H1 (cell line): ENCODE results near the gene DMBT1. TPM values are rescaled to one million over a fixed set of nuclear protein-coding genes. Genes with fewer than 3 reads are reported as not detected.
A peak's percentile ranks its signal among the peaks of the same experiment; 100 is the strongest.

Experiments used
- CTCF ChIA-PET: fragments of 300-600 bp; sonication (Branson Sonifier 250); formaldehyde crosslinking; loops from one replicate; lab custom pipeline; 2021; ENCODE audit not compliant: partially characterized antibody; lab: Charles Lee
- POLR2A ChIA-PET: fragments of 300-600 bp; sonication (Branson Sonifier 250); formaldehyde crosslinking; loops from one replicate; lab custom pipeline; 2021; ENCODE audit warnings: inconsistent platforms; ENCODE audit not compliant: partially characterized antibody; lab: Charles Lee
- DNase-seq, 2 experiments: peaks; one replicate each; pipeline versions ENCODE4 v3.0.0 to v3.0.0-alpha.2; 2010 to 2022; ENCODE audit warnings: low spot score in 2 of 2, low read depth in 1 of 2, mixed read lengths in 1 of 2
- FAIRE-seq: peaks from 2 replicates; lab custom pipeline; 2011; peaks lifted over from hg19 to GRCh38; lab: Jason Lieb, UNC
- H2AFZ ChIP-seq: 2 replicates; pipeline ENCODE4 v1.8.1; 2012; ENCODE audit warnings: low read length, inconsistent platforms
- H2AK5ac ChIP-seq: 2 replicates; pipeline ENCODE4 v1.6.1; 2013; ENCODE audit warnings: low read depth, low read length
- H2BK120ac ChIP-seq: replicated peaks from 2 replicates; pipeline ENCODE3; 2013; ENCODE audit warnings: low read depth, low read length, inconsistent platforms
- H2BK12ac ChIP-seq: 2 replicates; pipeline ENCODE4 v1.6.1; 2013; ENCODE audit warnings: low read depth, low read length
- H2BK15ac ChIP-seq: 2 replicates; pipeline ENCODE4 v1.6.1; 2013; ENCODE audit warnings: low read length
- H2BK20ac ChIP-seq: 2 replicates; pipeline ENCODE4 v1.6.1; 2013; ENCODE audit warnings: low read length
- H2BK5ac ChIP-seq: 2 replicates; pipeline ENCODE4 v1.6.1; 2013; ENCODE audit warnings: low read depth, low read length
- H3K14ac ChIP-seq: 2 replicates; pipeline ENCODE4 v1.6.1; 2013; ENCODE audit warnings: inconsistent platforms; ENCODE audit not compliant: insufficient read length
- H3K18ac ChIP-seq: 2 replicates; pipeline ENCODE4 v1.6.1; 2013; ENCODE audit warnings: low read length; ENCODE audit errors: extremely low read depth
- H3K23ac ChIP-seq: 2 replicates; pipeline ENCODE4 v1.6.1; 2013; ENCODE audit warnings: inconsistent platforms; ENCODE audit not compliant: insufficient read length
- H3K23me2 ChIP-seq: 2 replicates; pipeline ENCODE4 v1.6.1; 2013; ENCODE audit warnings: low read depth, low read length
- H3K27ac ChIP-seq: 2 replicates; pipeline ENCODE4 v1.6.1; 2011; ENCODE audit warnings: low read depth, low read length, inconsistent platforms
- H3K27me3 ChIP-seq, 4 experiments: replicated peaks in 1 of 4; 1 replicate in 1 of 4; 2 replicates in 3 of 4; pipeline versions ENCODE4 v1.6.1 to v1.8.1; 2011 to 2013; ENCODE audit warnings: low read length in 3 of 4, mild to moderate bottlenecking in 3 of 4, inconsistent platforms in 2 of 4, mixed read lengths in 2 of 4, moderate library complexity in 1 of 4; ENCODE audit not compliant: control insufficient read depth in 3 of 4, insufficient read depth in 3 of 4; ENCODE audit errors: extremely low read depth in 1 of 4
- H3K36me3 ChIP-seq, 4 experiments: 2 replicates each; pipeline versions ENCODE4 v1.6.1 to v1.8.1; 2011 to 2013; ENCODE audit warnings: mild to moderate bottlenecking in 4 of 4, low read length in 3 of 4, moderate library complexity in 2 of 4, control low read depth in 1 of 4, inconsistent platforms in 1 of 4; ENCODE audit not compliant: insufficient read depth in 4 of 4, control insufficient read depth in 2 of 4
- H3K4ac ChIP-seq: replicated peaks from 2 replicates; pipeline ENCODE3; 2013; ENCODE audit warnings: low read length, low read depth, mixed read lengths, inconsistent platforms; ENCODE audit not compliant: insufficient read length
- H3K4me1 ChIP-seq, 4 experiments: replicated peaks in 1 of 4; 1 replicate in 1 of 4; 2 replicates in 3 of 4; pipeline versions ENCODE4 v1.6.1 to v1.8.1; 2011 to 2013; ENCODE audit warnings: low read length in 3 of 4, inconsistent platforms in 2 of 4, mixed read lengths in 1 of 4; ENCODE audit not compliant: insufficient read depth in 4 of 4, control insufficient read depth in 3 of 4
- H3K4me2 ChIP-seq, 2 experiments: 2 replicates each; pipeline versions ENCODE4 v1.6.1 to v1.8.1; 2011 to 2013; ENCODE audit warnings: low read depth in 2 of 2, low read length in 2 of 2, control low read depth in 1 of 2, inconsistent platforms in 1 of 2, mild to moderate bottlenecking in 1 of 2; ENCODE audit not compliant: insufficient read depth in 1 of 2
- H3K4me3 ChIP-seq, 4 experiments: fragments of 200-600, 300-600 bp in 1 of 4; sonication (generic), shearing (Covaris generic), sonication (Bioruptor Twin) in 1 of 4; 2 replicates each; pipeline versions ENCODE4 v1.5.1 to v1.8.1; 2011 to 2016; ENCODE audit warnings: low read length in 4 of 4, low read depth in 3 of 4, control low read depth in 2 of 4, inconsistent platforms in 2 of 4, mild to moderate bottlenecking in 2 of 4, mixed read lengths in 1 of 4, moderate library complexity in 1 of 4; ENCODE audit not compliant: insufficient read depth in 2 of 4; ENCODE audit errors: extremely low read depth in 1 of 4
- H3K56ac ChIP-seq: replicated peaks from 2 replicates; pipeline ENCODE3; 2013; ENCODE audit warnings: low read depth, mild to moderate bottlenecking, mixed read lengths, low read length, inconsistent platforms; ENCODE audit not compliant: insufficient read length
- H3K79me1 ChIP-seq: 2 replicates; pipeline ENCODE4 v1.6.1; 2013; ENCODE audit warnings: low read depth, low read length, control low read depth
- H3K79me2 ChIP-seq, 2 experiments: 2 replicates each; pipeline versions ENCODE4 v1.6.1 to v1.8.1; 2012 to 2013; ENCODE audit warnings: low read length in 2 of 2, mild to moderate bottlenecking in 2 of 2, inconsistent platforms in 1 of 2; ENCODE audit not compliant: insufficient read depth in 2 of 2, control insufficient read depth in 1 of 2
- H3K9ac ChIP-seq, 4 experiments: replicated peaks in 1 of 4; 1 replicate in 1 of 4; 2 replicates in 3 of 4; pipeline versions ENCODE4 v1.6.1 to v1.8.1; 2011 to 2013; ENCODE audit warnings: low read depth in 3 of 4, low read length in 3 of 4, control low read depth in 2 of 4, mild to moderate bottlenecking in 2 of 4, moderate library complexity in 2 of 4, inconsistent platforms in 1 of 4; ENCODE audit errors: extremely low read depth in 1 of 4
- H3K9me3 ChIP-seq, 2 experiments: 2 replicates each; pipeline versions ENCODE4 v1.6.1 to v1.8.1; 2012 to 2013; ENCODE audit warnings: mild to moderate bottlenecking in 2 of 2, moderate library complexity in 2 of 2, control low read depth in 1 of 2, inconsistent platforms in 1 of 2, low read depth in 1 of 2, low read length in 1 of 2, mixed read lengths in 1 of 2; ENCODE audit not compliant: insufficient read depth in 2 of 2
- H4K20me1 ChIP-seq, 2 experiments: replicated peaks in 1 of 2; 2 replicates each; pipeline versions ENCODE3 to v1.8.1; 2011 to 2013; ENCODE audit warnings: inconsistent platforms in 2 of 2, low read length in 2 of 2, mild to moderate bottlenecking in 1 of 2; ENCODE audit not compliant: insufficient read depth in 2 of 2, control insufficient read depth in 1 of 2
- H4K5ac ChIP-seq: 2 replicates; pipeline ENCODE4 v1.6.1; 2013; ENCODE audit warnings: low read length, low read depth, mixed read lengths, inconsistent platforms; ENCODE audit not compliant: insufficient read length
- H4K8ac ChIP-seq: 2 replicates; pipeline ENCODE4 v1.8.0; 2013; ENCODE audit warnings: mild to moderate bottlenecking, moderate library complexity, low read length, inconsistent platforms; ENCODE audit not compliant: insufficient read depth; ENCODE audit errors: extremely low read depth
- H4K91ac ChIP-seq: replicated peaks from 2 replicates; pipeline ENCODE3; 2013; ENCODE audit warnings: low read length, mixed read lengths, inconsistent platforms; ENCODE audit not compliant: insufficient read length
- SAP30 ChIP-seq: fragments of 300-600 bp; sonication (generic); IDR thresholded peaks from 2 replicates; pipeline ENCODE4 v1.7.1; 2012; ENCODE audit warnings: low read length, moderate library complexity, mild to moderate bottlenecking, inconsistent platforms; ENCODE audit not compliant: insufficient read depth, insufficient replicate concordance
- WGBS, 2 experiments: shearing (Covaris generic) in 1 of 2; methylation state at CpG; one replicate each; pipeline versions ENCODE4 v1.1.6 to v1.1.7; 2013 to 2015; ENCODE audit warnings: low lambda C conversion rate in 2 of 2, mixed read lengths in 2 of 2, inconsistent platforms in 1 of 2, low coverage in 1 of 2, missing lambda C conversion rate in 1 of 2; ENCODE audit not compliant: insufficient replicate concordance in 2 of 2, insufficient coverage in 1 of 2, insufficient read length in 1 of 2; ENCODE audit errors: extremely low coverage in 1 of 2, missing lambda C conversion rate in 1 of 2; 5-methylcytosine and 5-hydroxymethylcytosine counted together
- polyA plus RNA-seq, 7 experiments: library from polyadenylated mRNA; depleted of rRNA in 3 of 7; stranded (reverse) in 5 of 7; unstranded in 2 of 7; fragments of >200 nt in 5 of 7; fragments of 200-250 nt in 2 of 7; gene quantifications; 1 replicate in 5 of 7; 2 replicates in 1 of 7; 4 replicates in 1 of 7; pipeline versions ENCODE4 v1.2.1 to v1.2.3, GENCODE V29; 2011 to 2013; ENCODE audit warnings: missing spikeins in 2 of 7, mixed read lengths in 2 of 7
- total RNA-seq: library from RNA; stranded (reverse); fragmentation: NEBNext Ultra II Directional; extraction: Animal tissue kit (Norgen Biotek cat#: 25700); gene quantifications from 2 replicates; pipeline ENCODE4 v1.2.1, GENCODE V29; 2021

DMBT1 gene
- total and polyA plus RNA-seq, 2 of the 8 experiments (the other 6 are each of a cell fraction or from before 2014, with no cell fraction given): 0.03 TPM; not detected in 1

GRCh38 chr10:122524811-122525210 is 35.7 kb upstream of the DMBT1 start:
- no peak overlapping the region for H2BK15ac ChIP-seq
- FAIRE-seq (no peak), DNase-seq (no peak)
- H4K20me1 ChIP-seq: no peaks in the 10 kb centered on the region
- H2BK12ac ChIP-seq: no peak overlapping the region
- no peak overlapping the region for H3K14ac ChIP-seq
- no peak overlapping the region for H3K9ac ChIP-seq
- WGBS, 2 experiments: 97% methylated on average over 3 of the region's 3 CpGs; no CpG with 5 or more reads in 1 of the 2 experiments
- H3K36me3 ChIP-seq: no peaks in the 10 kb centered on the region
- H3K4me1 ChIP-seq: no peaks in the 10 kb centered on the region; a peak in 1 of 7 replicates
- H2BK120ac ChIP-seq: no peak overlapping the region
- H4K5ac ChIP-seq: no peak overlapping the region
- no peak overlapping the region for H3K18ac ChIP-seq
- H3K79me1 ChIP-seq: no peaks in the 10 kb centered on the region
- H3K23me2 ChIP-seq: no peaks in the 10 kb centered on the region
- H3K4ac ChIP-seq: no peak overlapping the region
- TF ChIP-seq SAP30: no peak
- H3K4me2 ChIP-seq: no peak overlapping the region
- H3K9me3 ChIP-seq: no peaks in the 10 kb centered on the region; a peak in 2 of 4 replicates
- no peak overlapping the region for H2BK20ac ChIP-seq
- no peak overlapping the region for H3K27ac ChIP-seq
- POLR2A ChIA-PET: no interaction called here
- no peaks in the 10 kb centered on the region for H3K27me3 ChIP-seq
- H4K91ac ChIP-seq: no peak overlapping the region
- H3K23ac ChIP-seq: no peak overlapping the region
- H4K8ac ChIP-seq: 0 out of 2 replicates have a peak overlapping the region, but pooled peaks have one; percentile 3
- no peak overlapping the region for H2AFZ ChIP-seq
- H3K56ac ChIP-seq: no peak overlapping the region
- no peak overlapping the region for H3K4me3 ChIP-seq
- no peak overlapping the region for H2AK5ac ChIP-seq
- no peak overlapping the region for H2BK5ac ChIP-seq
- CTCF ChIA-PET: interaction anchor here (1.2 to 5.7 kb wide), 9 partner anchors 10 to 182 kb away, joined by 3 to 29 read pairs (median 4); no protein-coding TSS in a partner anchor
- H3K79me2 ChIP-seq: no peaks in the 10 kb centered on the region
